Naive thymus-derived CD8-positive, alpha-beta T cell (primary cell): ENCODE data around the gene SEPSECS. TPM values are rescaled to one million over a fixed set of nuclear protein-coding genes. Genes with fewer than 3 reads are reported as not detected.

ENCODE experiments used
- ATAC-seq, 2 donors: fragments of 150-1000 bp; cut with Tn5 transposase in 1 of 2; sonication (Bioruptor Pico), chemical (Tn5 transposase) in 1 of 2; 1 replicate in 1 of 2; 2 replicates in 1 of 2; pipeline ENCODE4 v1.10.0; 2021; ENCODE audit warnings: mild to moderate bottlenecking in 2 of 2, moderate library complexity in 2 of 2
- POLR2A ChIA-PET: fragments of 350-600 bp; sonication (Branson Sonifier 250); formaldehyde crosslinking; loops from one replicate; lab custom pipeline; 2021; ENCODE audit warnings: antibody characterized with exemption; lab: Charles Lee
- DNase-seq, 10 donors: peaks; one replicate each; pipeline versions ENCODE4 v3.0.0 to v3.0.0-alpha.2; 2020 to 2022
- H3K27ac Mint-ChIP-seq, 10 donors: one replicate each; pipeline ENCODE4 v1.8.0; 2020 to 2022; ENCODE audit warnings: mild to moderate bottlenecking in 10 of 10, mixed read lengths in 10 of 10, moderate library complexity in 4 of 10, inconsistent platforms in 1 of 10
- H3K27me3 Mint-ChIP-seq, 5 donors: one replicate each; pipeline ENCODE4 v1.8.0; 2021 to 2022; ENCODE audit warnings: mixed read lengths in 5 of 5
- H3K36me3 Mint-ChIP-seq, 3 donors: one replicate each; pipeline ENCODE4 v1.8.0; 2020 to 2022; ENCODE audit warnings: mixed read lengths in 3 of 3, mild to moderate bottlenecking in 2 of 3, inconsistent platforms in 1 of 3
- H3K4me1 Mint-ChIP-seq, 4 donors: one replicate each; pipeline ENCODE4 v1.8.0; 2021 to 2022; ENCODE audit warnings: mixed read lengths in 4 of 4
- H3K4me3 Mint-ChIP-seq, 10 donors: one replicate each; pipeline ENCODE4 v1.8.0; 2020 to 2022; ENCODE audit warnings: mild to moderate bottlenecking in 10 of 10, mixed read lengths in 10 of 10, moderate library complexity in 6 of 10, inconsistent platforms in 1 of 10
- H3K9me3 Mint-ChIP-seq, 9 donors: one replicate each; pipeline ENCODE4 v1.8.0; 2020 to 2022; ENCODE audit warnings: mixed read lengths in 9 of 9, mild to moderate bottlenecking in 3 of 9, inconsistent platforms in 1 of 9, moderate library complexity in 1 of 9
- polyA plus RNA-seq, 3 donors: library from polyadenylated mRNA; unstranded; fragments of 300-500 nt; fragmentation: Illumina TruSeq; gene quantifications; one replicate each; pipeline ENCODE4 v1.2.3, GENCODE V29; 2021
- total RNA-seq, 8 experiments: library from RNA in 2 of 8; stranded (reverse) in 2 of 8; gene quantifications; one replicate each; pipeline ENCODE4 v1.2.3 and lab custom pipeline; 2021 to 2026

The SEPSECS gene
- total and polyA plus RNA-seq, 5 experiments from 2014 or later = 1.7 to 17.2 (median 2.3) TPM

- peaks cover 0 to 2% (median 0%) of the 10 kb centered on the region in 4 donors for H3K4me1 Mint-ChIP-seq
- ATAC-seq (no peak), DNase-seq (no peak)
- H3K36me3 Mint-ChIP-seq = peaks cover 5 to 15% (median 11%) of the 10 kb centered on the region in 3 donors
- no peak overlapping the region for H3K27ac Mint-ChIP-seq
- H3K4me3 Mint-ChIP-seq = no peak overlapping the region
- no peaks in the 10 kb centered on the region for H3K9me3 Mint-ChIP-seq
- POLR2A ChIA-PET = no interaction called here
- H3K27me3 Mint-ChIP-seq = no peaks in the 10 kb centered on the region
Measured at GRCh38 chr4:25117716-25118472, 42.4 kb downstream of the SEPSECS start.

- POLR2A ChIA-PET = no interaction called here
- H3K27me3 Mint-ChIP-seq = no peaks in the 10 kb centered on the region
- H3K27ac Mint-ChIP-seq = no peak overlapping the region
- H3K36me3 Mint-ChIP-seq = peaks cover 5 to 11% (median 9%) of the 10 kb centered on the region in 3 donors
- no peak overlapping the region for H3K4me3 Mint-ChIP-seq
- H3K9me3 Mint-ChIP-seq = no peaks in the 10 kb centered on the region
- H3K4me1 Mint-ChIP-seq = peaks cover 0 to 2% (median 0%) of the 10 kb centered on the region in 4 donors
- ATAC-seq (no peak), DNase-seq (no peak)
Measured at GRCh38 chr4:25117274-25117673, 43.0 kb downstream of the SEPSECS start.

DNA sequence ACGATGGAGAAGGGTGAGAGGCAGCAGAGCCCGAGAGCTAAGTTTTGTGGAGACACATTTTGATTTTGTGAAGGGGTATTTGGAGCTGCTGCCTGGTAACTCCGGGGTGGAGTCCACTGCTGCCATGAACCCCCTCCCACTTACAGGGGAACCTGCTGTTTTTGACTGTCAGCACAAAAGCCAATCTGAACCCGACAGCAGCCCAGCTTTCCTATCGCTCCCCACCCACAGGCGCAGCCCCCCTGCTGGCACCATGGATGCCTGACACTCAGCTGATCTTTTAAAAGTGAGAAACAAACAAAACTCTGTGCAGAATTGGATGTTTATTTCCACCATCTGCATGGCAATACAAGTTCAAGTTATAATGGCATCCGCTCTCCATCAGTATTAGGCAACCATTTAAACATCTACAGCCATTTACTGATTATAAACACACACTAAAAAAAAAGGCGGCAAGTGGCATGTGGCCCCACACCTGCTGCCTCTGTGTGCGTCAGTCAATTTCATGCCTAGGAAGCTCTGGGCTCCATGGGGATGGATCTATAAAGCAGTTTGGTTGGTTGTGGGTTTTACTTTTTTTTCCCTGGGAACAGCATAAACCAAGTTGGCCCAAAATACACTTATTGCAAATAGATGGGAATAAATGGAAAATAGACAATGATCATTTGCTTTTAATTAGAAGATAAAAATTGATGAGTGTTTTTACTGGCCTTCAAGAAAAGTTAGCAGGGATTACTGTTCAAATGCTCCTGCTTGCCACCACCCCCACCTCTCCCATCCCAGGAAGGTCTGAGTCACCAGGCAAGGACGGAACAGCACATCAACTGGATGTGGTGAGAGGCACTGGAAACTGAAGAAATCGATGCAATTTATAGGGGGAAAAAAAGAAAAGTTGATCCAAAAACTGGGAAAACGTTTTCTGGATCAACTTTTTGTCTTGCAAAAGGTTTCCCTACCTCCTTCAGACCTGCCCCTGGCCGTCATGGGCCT is 46.0 kb downstream of the SEPSECS start:
- DNase-seq (no peak), ATAC-seq (no peak)
- POLR2A ChIA-PET = no interaction called here
- Mint-ChIP-seq H3K36me3 (peaks cover 0 to 9% (median 5%) of the 10 kb centered on the region in 3 donors), H3K27ac (no peak overlapping the region), H3K4me1 (peaks cover 0 to 2% (median 0%) of the 10 kb centered on the region in 4 donors), H3K27me3 (no peaks in the 10 kb centered on the region), H3K4me3 (no peak overlapping the region), H3K9me3 (peaks cover 0 to 3% (median 0%) of the 10 kb centered on the region in 9 donors)

- H3K4me3 Mint-ChIP-seq = no peak overlapping the region
- H3K27ac Mint-ChIP-seq = no peak overlapping the region
- no peaks in the 10 kb centered on the region for H3K27me3 Mint-ChIP-seq
- ATAC-seq = no peak
- peaks cover 0 to 2% (median 0%) of the 10 kb centered on the region in 4 donors for H3K4me1 Mint-ChIP-seq
- DNase-seq = no peak
- peaks cover 0 to 3% (median 0%) of the 10 kb centered on the region in 9 donors for H3K9me3 Mint-ChIP-seq
- POLR2A ChIA-PET = no interaction called here
- peaks cover 0 to 10% (median 10%) of the 10 kb centered on the region in 3 donors for H3K36me3 Mint-ChIP-seq
Measured at GRCh38 chr4:25112995-25113380, 47.3 kb downstream of the SEPSECS start.

- POLR2A ChIA-PET = no interaction called here
- Mint-ChIP-seq H3K27ac (peak overlapping the region in 1 of 10 donors; percentile 21), H3K4me3 (no peak overlapping the region), H3K4me1 (peaks cover 0 to 2% (median 0%) of the 10 kb centered on the region in 4 donors), H3K9me3 (peaks cover 0 to 3% (median 0%) of the 10 kb centered on the region in 9 donors), H3K27me3 (no peaks in the 10 kb centered on the region), H3K36me3 (peaks cover 0 to 10% (median 10%) of the 10 kb centered on the region in 3 donors)
- ATAC-seq = no peak
- no peak for DNase-seq
Measured at GRCh38 chr4:25112366-25112994, 47.8 kb downstream of the SEPSECS start.

DNA sequence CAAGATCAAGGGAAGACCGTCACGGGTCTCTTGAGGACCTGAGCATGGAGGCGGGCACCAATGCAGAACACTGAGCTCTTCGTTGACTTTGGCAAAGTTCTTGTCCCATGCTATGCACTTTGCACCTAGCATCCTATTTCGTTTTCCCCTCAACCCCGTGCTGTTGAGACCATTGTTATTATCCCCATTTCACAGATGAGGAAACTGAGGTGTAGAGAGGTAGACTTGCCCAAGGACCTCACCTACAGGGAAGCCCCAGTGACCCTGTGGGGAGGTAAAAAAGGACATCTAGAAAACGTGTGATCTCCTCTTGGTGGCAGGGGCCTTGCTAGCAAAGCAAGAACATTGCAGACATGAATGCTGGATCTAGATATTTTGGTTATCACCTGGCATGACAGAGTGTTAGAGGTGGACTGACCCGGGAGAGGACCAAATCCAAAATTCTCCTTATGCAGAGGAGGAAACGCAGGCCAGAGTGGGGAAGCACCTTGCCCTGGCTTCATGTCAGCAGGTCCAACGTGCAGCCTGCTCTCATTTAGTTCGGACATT is 48.5 kb downstream of the SEPSECS start:
- H3K36me3 Mint-ChIP-seq = peaks cover 0 to 10% (median 5%) of the 10 kb centered on the region in 3 donors
- H3K4me1 Mint-ChIP-seq = no peaks in the 10 kb centered on the region
- H3K27me3 Mint-ChIP-seq = no peaks in the 10 kb centered on the region
- H3K27ac Mint-ChIP-seq = no peak overlapping the region
- ATAC-seq (no peak), DNase-seq (no peak)
- H3K4me3 Mint-ChIP-seq = no peak overlapping the region
- peaks cover 0 to 3% (median 0%) of the 10 kb centered on the region in 9 donors for H3K9me3 Mint-ChIP-seq
- POLR2A ChIA-PET = no interaction called here

DNA sequence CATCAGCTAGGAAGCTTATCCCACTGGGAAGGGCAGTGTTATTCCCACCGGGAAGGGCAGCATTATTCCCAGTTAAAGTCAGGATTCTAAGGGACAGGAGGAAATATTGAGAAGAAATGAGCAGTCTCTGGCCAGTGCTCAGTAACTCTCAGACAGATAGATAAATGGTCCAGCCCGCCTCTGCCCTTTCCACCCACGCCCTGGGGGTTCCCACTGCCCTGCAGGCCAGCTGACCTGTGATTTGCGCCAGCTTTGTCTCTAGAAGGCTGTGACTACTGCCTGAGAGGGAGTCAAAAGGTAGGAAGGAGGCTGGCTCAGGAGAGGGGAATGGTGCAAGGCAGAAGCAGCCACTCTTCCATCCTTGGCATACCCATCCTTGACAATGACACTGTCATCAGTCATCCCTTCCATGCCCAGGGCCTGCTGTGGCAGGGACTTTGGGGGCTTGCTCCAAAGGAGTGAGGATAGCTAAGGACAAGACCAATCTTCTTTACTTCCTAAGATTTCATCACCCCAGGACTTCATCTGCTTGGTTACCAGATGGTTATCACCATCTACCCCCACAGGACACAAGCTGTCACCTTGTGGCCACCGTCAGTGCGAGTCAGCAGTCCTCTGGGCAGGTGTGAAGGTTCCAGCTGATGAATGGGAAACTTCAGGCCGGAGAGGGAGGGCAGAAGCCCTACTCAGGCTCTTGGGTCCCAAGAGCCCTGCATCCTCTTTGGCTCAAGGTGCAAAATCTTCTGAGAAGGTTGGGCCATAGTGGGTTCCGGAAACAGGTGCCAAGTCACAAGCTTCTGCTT is 49.5 kb downstream of the SEPSECS start:
- Mint-ChIP-seq H3K27ac (no peak overlapping the region), H3K9me3 (peaks cover 0 to 3% (median 0%) of the 10 kb centered on the region in 9 donors), H3K4me1 (no peaks in the 10 kb centered on the region), H3K27me3 (peaks cover 0 to 3% (median 0%) of the 10 kb centered on the region in 5 donors), H3K36me3 (peaks cover 0 to 10% (median 5%) of the 10 kb centered on the region in 3 donors), H3K4me3 (no peak overlapping the region)
- ATAC-seq = no peak
- POLR2A ChIA-PET = no interaction called here
- no peak for DNase-seq

DNA sequence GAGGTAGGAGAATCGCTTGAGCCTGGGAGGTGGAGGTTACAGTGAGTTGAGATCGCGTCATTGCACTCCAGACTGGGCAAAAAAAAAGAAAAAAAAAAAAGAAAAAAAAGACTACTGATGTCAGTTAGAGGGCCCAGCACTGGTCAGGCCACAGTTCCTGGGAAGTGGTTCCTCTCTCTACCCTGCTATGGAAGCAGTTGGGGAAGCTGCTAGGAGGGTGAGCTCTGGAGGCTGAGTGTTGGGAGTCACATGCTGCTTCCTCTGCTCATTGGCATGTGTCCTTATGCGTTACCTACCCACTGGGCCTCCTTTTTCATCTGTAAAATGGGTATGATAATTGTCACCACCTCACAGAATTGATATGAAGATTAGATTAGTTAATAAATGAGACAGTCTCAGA is 50.7 kb downstream of the SEPSECS start:
- POLR2A ChIA-PET = no interaction called here
- no peak for ATAC-seq

DNA sequence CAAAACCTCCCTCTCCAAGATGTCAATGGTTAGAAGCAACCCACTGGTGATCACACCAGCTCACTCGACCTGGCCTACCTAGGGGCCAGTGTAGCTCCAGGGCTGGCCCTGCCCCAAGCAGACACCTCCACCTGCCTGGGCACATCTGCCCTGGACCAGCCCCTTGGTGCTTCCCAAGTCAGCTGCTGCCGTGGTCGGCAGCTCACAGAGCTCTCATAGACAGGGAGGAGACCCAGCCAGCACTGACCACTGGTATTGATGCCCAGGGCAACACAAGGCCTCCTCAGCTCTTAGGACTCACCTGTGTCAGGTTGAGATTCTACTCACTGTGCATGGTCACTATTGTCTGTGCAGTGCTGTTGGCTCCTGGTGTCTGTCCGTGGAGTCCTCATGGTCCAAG is 51.7 kb downstream of the SEPSECS start:
- no peak overlapping the region for H3K27ac Mint-ChIP-seq
- no peak for DNase-seq
- H3K9me3 Mint-ChIP-seq = peaks cover 0 to 3% (median 0%) of the 10 kb centered on the region in 9 donors
- no peak for ATAC-seq
- no peak overlapping the region for H3K4me3 Mint-ChIP-seq
- H3K36me3 Mint-ChIP-seq = peaks cover 0 to 10% (median 5%) of the 10 kb centered on the region in 3 donors
- POLR2A ChIA-PET = no interaction called here
- H3K27me3 Mint-ChIP-seq = peaks cover 0 to 4% (median 0%) of the 10 kb centered on the region in 5 donors
- H3K4me1 Mint-ChIP-seq = no peaks in the 10 kb centered on the region

More for the DNA sequence above, 50.7 kb downstream of the SEPSECS start:
- Mint-ChIP-seq H3K4me1 (no peaks in the 10 kb centered on the region), H3K27ac (no peak overlapping the region), H3K4me3 (no peak overlapping the region), H3K27me3 (peaks cover 0 to 4% (median 0%) of the 10 kb centered on the region in 5 donors), H3K9me3 (peaks cover 0 to 3% (median 0%) of the 10 kb centered on the region in 9 donors), H3K36me3 (peaks cover 0 to 10% (median 5%) of the 10 kb centered on the region in 3 donors)
- DNase-seq = no peak

- POLR2A ChIA-PET = no interaction called here
- DNase-seq (no peak), ATAC-seq (no peak)
- no peak overlapping the region for H3K4me3 Mint-ChIP-seq
- no peaks in the 10 kb centered on the region for H3K4me1 Mint-ChIP-seq
- H3K9me3 Mint-ChIP-seq = peaks cover 0 to 3% (median 0%) of the 10 kb centered on the region in 9 donors
- peaks cover 0 to 4% (median 0%) of the 10 kb centered on the region in 5 donors for H3K27me3 Mint-ChIP-seq
- H3K27ac Mint-ChIP-seq = no peak overlapping the region
- H3K36me3 Mint-ChIP-seq = peaks cover 0 to 10% (median 5%) of the 10 kb centered on the region in 3 donors
Measured at GRCh38 chr4:25107827-25108516, 52.3 kb downstream of the SEPSECS start.
